Choroid plexus epithelial cell (primary cell): ENCODE results near the gene ZNF326.

ENCODE experiments used
- DNase-seq: peaks from one replicate; pipeline ENCODE4 v3.0.0-alpha.2; 2010; ENCODE audit warnings: low read depth
- H3K4me3 ChIP-seq: 2 replicates; pipeline ENCODE4 v1.5.1; 2011; ENCODE audit warnings: low read depth, mild to moderate bottlenecking, control low read depth, low read length, moderate library complexity
- TF ChIP-seq, protein P1 (sequence below): conservative IDR thresholded peaks from 2 replicates; pipeline ENCODE4 v1.5.1; 2011; ENCODE audit warnings: low read depth, mild to moderate bottlenecking, control low read depth, inconsistent platforms, low read length, moderate library complexity

ZNF326 gene

DNA sequence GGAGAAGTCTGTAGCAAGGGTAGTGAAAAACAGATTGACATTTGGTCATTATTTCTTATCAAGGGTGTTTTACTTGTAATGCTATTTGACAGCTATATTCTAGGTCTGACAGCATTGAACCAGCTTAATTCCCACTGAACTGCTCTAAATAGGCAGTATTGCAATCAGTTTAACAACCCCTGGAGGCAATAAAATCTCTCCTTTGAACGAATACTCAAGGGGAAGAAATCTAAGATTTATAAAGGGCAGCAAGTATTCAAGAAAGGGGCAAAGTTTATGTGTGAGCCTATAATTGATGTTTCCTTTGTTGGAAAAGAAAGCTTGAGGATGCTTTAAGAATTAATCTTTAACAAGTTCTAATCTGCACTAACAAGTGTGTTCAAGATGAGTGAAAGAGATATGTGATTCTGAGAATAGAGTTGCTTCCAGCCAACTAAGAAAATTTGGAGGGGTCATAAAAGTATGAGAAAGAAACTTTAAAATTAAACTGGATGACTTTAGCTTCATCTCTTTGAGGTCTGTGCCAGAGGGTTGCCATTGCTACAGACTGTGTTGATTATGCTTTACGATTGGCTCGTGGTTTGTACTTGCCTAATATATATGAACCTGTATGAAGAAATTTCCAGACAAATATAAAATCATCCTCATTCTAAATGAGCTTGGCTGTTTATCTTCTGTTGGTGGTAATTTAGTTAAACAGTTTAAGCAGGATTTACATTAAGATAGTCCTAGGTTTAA, 72.5 kb downstream of the ZNF326 start:
- TF ChIP-seq, protein P1, sequence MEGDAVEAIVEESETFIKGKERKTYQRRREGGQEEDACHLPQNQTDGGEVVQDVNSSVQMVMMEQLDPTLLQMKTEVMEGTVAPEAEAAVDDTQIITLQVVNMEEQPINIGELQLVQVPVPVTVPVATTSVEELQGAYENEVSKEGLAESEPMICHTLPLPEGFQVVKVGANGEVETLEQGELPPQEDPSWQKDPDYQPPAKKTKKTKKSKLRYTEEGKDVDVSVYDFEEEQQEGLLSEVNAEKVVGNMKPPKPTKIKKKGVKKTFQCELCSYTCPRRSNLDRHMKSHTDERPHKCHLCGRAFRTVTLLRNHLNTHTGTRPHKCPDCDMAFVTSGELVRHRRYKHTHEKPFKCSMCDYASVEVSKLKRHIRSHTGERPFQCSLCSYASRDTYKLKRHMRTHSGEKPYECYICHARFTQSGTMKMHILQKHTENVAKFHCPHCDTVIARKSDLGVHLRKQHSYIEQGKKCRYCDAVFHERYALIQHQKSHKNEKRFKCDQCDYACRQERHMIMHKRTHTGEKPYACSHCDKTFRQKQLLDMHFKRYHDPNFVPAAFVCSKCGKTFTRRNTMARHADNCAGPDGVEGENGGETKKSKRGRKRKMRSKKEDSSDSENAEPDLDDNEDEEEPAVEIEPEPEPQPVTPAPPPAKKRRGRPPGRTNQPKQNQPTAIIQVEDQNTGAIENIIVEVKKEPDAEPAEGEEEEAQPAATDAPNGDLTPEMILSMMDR, result no peak
- no peak overlapping the region for H3K4me3 ChIP-seq
- no peak for DNase-seq

DNA sequence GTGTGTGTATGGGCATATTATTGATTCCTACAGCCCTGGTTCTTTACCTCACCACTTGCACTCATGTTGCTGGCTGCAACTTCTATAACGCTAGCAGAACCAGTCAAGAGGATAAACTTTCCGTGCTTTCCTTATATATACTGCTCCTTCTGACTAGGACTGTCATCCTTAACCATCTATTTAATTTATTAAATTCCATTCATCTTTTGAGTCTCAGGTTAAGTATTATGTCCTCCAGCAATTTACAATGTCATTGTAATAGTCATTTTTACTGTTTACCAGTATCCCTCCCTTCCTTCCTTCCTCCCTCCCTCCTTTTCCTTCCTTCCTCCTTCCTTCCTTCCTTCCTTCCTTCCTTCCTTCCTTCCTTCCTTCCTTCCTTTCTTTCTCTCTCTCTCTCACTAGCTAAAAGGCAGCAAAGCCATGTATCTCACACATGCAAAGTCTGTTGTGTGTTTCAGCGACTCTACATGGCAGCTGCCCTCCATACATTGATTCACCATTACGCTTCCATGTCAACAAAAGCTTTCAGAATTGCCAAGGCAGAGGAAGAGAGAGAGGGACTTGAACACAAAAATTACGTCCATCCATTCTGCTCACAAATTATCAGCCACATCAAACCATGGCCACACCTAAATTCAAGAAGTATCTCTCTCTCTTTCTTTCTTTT, 73.8 kb downstream of the ZNF326 start:
- DNase-seq, result no peak
- TF ChIP-seq, protein P1, result no peak
- H3K4me3 ChIP-seq, result no peak overlapping the region

DNA sequence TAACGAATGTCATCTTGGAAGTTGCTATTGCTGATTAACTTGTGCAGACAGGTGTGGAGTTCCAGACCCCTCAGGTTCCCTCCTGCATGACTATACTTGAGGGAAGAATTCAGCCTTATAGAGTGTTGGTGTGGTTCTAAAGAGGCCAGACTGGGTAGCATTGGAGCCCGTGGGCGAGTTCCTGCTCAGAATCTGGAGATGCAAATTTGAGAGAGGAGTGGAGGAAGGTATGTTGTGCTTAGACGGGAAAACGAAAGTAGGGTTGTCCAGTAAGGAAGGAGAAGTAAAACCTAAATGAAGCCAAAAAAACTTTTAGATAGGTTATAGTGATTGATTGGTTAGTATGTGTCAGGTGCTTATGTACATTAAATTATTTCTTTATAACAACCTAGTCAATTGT, 79.2 kb downstream of the ZNF326 start:
- TF ChIP-seq, protein P1, result no peak
- H3K4me3 ChIP-seq, result no peak overlapping the region
- DNase-seq, result no peak

DNA sequence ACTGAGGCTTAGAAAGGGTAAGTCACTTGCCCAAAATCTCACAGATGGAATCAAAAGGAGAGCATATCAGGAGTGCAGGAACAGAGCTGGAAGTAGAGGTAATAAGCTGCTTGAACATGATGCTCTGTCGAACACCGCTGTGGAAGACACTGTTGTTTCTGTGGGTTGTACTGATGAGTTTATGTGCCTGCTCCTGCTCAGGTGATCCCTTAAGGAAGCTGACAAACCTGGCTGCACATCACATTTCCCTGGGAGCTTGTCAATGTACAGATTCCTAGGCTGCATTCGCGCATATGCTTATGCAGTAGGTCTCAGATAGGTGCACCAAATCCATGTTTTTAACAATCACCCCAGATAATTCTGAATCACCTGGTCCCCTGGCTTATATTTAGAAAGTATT, 79.7 kb downstream of the ZNF326 start:
- no peak for DNase-seq
- no peak overlapping the region for H3K4me3 ChIP-seq
- TF ChIP-seq, protein P1, result no peak

DNA sequence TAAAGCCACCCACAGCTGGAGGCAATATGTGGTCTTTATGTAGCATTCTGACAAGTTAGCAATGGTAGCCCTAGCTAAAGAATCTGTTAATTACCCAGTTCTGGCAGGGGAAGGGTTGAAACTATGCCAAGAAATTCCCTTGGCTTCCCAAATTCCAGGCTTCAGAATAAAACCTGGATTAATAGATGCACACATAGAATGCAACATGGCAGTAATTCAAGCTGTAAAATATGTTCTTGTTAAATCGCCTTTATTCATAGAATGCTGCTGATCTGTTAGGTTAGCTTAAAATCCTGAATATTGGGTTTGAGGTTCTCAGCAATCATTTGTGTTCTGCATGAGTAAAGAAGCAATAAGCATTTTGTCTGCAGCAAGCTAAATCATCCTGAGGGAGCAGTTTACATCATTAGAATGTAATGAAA, 80.1 kb downstream of the ZNF326 start:
- TF ChIP-seq, protein P1, result no peak
- H3K4me3 ChIP-seq, result no peak overlapping the region
- no peak for DNase-seq

DNA sequence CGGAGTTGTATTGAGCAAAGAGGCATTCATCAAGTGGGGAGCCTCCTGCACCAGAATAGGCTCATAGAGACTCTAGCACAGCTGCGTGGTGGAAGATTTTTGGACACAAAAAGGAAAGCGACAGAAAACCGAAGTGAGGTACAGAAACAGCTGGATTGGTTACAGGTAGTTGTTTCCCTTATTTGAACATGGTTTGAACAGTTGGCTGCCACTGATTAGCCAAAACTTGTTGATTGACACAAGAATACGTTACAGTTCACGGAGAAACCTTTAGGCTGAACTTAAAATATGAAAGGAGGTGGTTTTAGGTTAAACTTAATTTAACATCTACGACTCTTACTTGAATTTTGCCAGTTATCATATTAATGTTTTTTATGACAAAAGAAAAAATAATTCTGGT, 89.1 kb downstream of the ZNF326 start:
- TF ChIP-seq, protein P1, result no peak
- no peak for DNase-seq

More for the DNA sequence above, 89.1 kb downstream of the ZNF326 start:
- no peak overlapping the region for H3K4me3 ChIP-seq
